Gastroesophageal sphincter (tissue), 3 donors: ENCODE data around the gene CHMP1B.

Source experiments
- CTCF ChIP-seq, 4 experiments: fragments of 200-600 bp in 2 of 4; fragments of 450-650 bp in 2 of 4; sonication (generic) in 1 of 4; IDR thresholded peaks; one replicate each; pipeline ENCODE4 v1.5.1; 2017 to 2019; ENCODE audit warnings: antibody characterized with exemption in 4 of 4, mild to moderate bottlenecking in 2 of 4, moderate library complexity in 2 of 4
- POLR2A ChIP-seq, 2 donors: fragments of 450-650 bp; IDR thresholded peaks; one replicate each; pipeline ENCODE4 v1.6.1; 2017; ENCODE audit warnings: antibody characterized with exemption in 2 of 2, mild to moderate bottlenecking in 2 of 2, moderate library complexity in 1 of 2

GRCh38 chr18:11874676-11875075 is 23.5 kb downstream of the CHMP1B start:
- TF ChIP-seq CTCF (IDR thresholded peaks at IDR 0.05), result no peak
- TF ChIP-seq POLR2A (IDR thresholded peaks at IDR 0.05), result no peak
